ENCODE results near the gene MSLN. TPM values are rescaled to one million over a fixed set of nuclear protein-coding genes. Genes with fewer than 3 reads are reported as not detected.

MSLN gene
- not detected in 2 replicates for total RNA-seq

GRCh38 chr16:760545-761343, at the start of gene MSLN:
TSS of gene MSLN (plus strand) at chr16:760734. CDS start at chr16:762681, 1,947 bp downstream.

GRCh38 chr16:714558-715476, 45.7 kb upstream of the MSLN start, which contains the start of gene METRN:
TSS of gene METRN (plus strand) at chr16:715118. CDS start at chr16:715290, 172 bp downstream.

GRCh38 chr16:720990-721764, 39.4 kb upstream of the MSLN start, which contains the start of gene ANTKMT:
TSS of gene ANTKMT (plus strand) at chr16:721146. CDS start at chr16:721275, 129 bp downstream.

GRCh38 chr16:726438-727290, 33.9 kb upstream of the MSLN start, which contains the start of the genes CCDC78 and HAGHL:
TSS of gene CCDC78 (minus strand) at chr16:726443. CDS start at chr16:726367, 76 bp downstream.
TSS of gene HAGHL (plus strand) at chr16:727106. CDS start at chr16:727510, 404 bp downstream.

GRCh38 chr16:740764-741505, 19.6 kb upstream of the MSLN start, which contains the start of gene CIAO3:
TSS of gene CIAO3 (minus strand) at chr16:740997. CDS start at chr16:740985, 12 bp downstream.

GRCh38 chr16:787978-788398, 27.5 kb downstream of the MSLN start, which contains the start of gene RPUSD1:
TSS of gene RPUSD1 (minus strand) at chr16:788381. CDS start at chr16:787737, 644 bp downstream.

GRCh38 chr16:788399-789126, 28.0 kb downstream of the MSLN start, which contains the start of gene CHTF18:
TSS of gene CHTF18 (plus strand) at chr16:788620. CDS start at chr16:788685, 65 bp downstream.

GRCh38 chr16:799948-800833, 39.7 kb downstream of the MSLN start, which contains the start of gene GNG13:
TSS of gene GNG13 (minus strand) at chr16:800734. CDS start at chr16:799077, 1,657 bp downstream.

Other genes starting within 250 kb of the MSLN start
- gene CAPN15, start 233.0 kb upstream of the MSLN start, total RNA-seq: 26.4 and 38.9 TPM in 2 replicates
- gene PRR35, start 200.3 kb upstream of the MSLN start, total RNA-seq: not detected in 2 replicates
- 1.0 and 1.3 TPM in 2 replicates for gene NHLRC4, start 193.7 kb upstream of the MSLN start, total RNA-seq
- gene PIGQ, start 190.8 kb upstream of the MSLN start, total RNA-seq: 24.4 and 28.9 TPM in 2 replicates
- gene RAB40C, start 170.7 kb upstream of the MSLN start, total RNA-seq: 9.3 and 10.2 TPM in 2 replicates
- 0.09 and 0.19 TPM in 2 replicates for gene WFIKKN1, start 129.7 kb upstream of the MSLN start, total RNA-seq
- gene METTL26, start 124.4 kb upstream of the MSLN start, total RNA-seq: 69.7 and 76.9 TPM in 2 replicates
- gene MCRIP2, start 118.9 kb upstream of the MSLN start, total RNA-seq: 16.2 and 19.2 TPM in 2 replicates
- gene WDR90, start 111.4 kb upstream of the MSLN start, total RNA-seq: 10.2 and 12.1 TPM in 2 replicates
- 29.7 and 37.8 TPM in 2 replicates for gene RHOT2, start 92.6 kb upstream of the MSLN start, total RNA-seq
- 0.36 and 0.47 TPM in 2 replicates for gene RHBDL1, start 85.1 kb upstream of the MSLN start, total RNA-seq
- 160 and 181 TPM in 2 replicates for gene STUB1, start 80.3 kb upstream of the MSLN start, total RNA-seq
- 24.8 and 29.7 TPM in 2 replicates for gene JMJD8, start 76.4 kb upstream of the MSLN start, total RNA-seq
- gene WDR24, start 70.3 kb upstream of the MSLN start, total RNA-seq: 2.9 and 4.3 TPM in 2 replicates
- gene FBXL16, start 54.9 kb upstream of the MSLN start, total RNA-seq: under 0.01 and 0.18 TPM in 2 replicates
- gene METRN, start 45.6 kb upstream of the MSLN start, total RNA-seq: 42.5 and 56.3 TPM in 2 replicates
- gene ANTKMT, start 39.6 kb upstream of the MSLN start, total RNA-seq: 22.8 and 26.4 TPM in 2 replicates
- gene CCDC78, start 34.3 kb upstream of the MSLN start, total RNA-seq: 0.45 and 1.1 TPM in 2 replicates
- 7.9 and 11.6 TPM in 2 replicates for gene HAGHL, start 33.6 kb upstream of the MSLN start, total RNA-seq
- gene CIAO3, start 19.7 kb upstream of the MSLN start, total RNA-seq: 25.8 and 30.8 TPM in 2 replicates
- gene RPUSD1, start 27.6 kb downstream of the MSLN start, total RNA-seq: 27.3 and 32.4 TPM in 2 replicates
- gene CHTF18, start 27.9 kb downstream of the MSLN start, total RNA-seq: 9.9 and 17.9 TPM in 2 replicates
- not detected in 2 replicates for gene GNG13, start 40.0 kb downstream of the MSLN start, total RNA-seq
- gene LMF1, start 210.2 kb downstream of the MSLN start, total RNA-seq: 7.8 and 9.1 TPM in 2 replicates
- 0.28 and 0.45 TPM in 2 replicates for gene SOX8, start 221.0 kb downstream of the MSLN start, total RNA-seq